ENCODE data around the gene NLGN4X.

Gene NLGN4X

GRCh38 chrX:5842601-5843000 is 386.1 kb downstream of the NLGN4X start:
- no peak for DNase-seq

All from activated CD4-positive, alpha-beta T cell treated with anti-CD3 and anti-CD28 coated beads, Interleukin-2, amount 50 U/mL, for 48 hours (primary cell).